Astrocyte of the spinal cord (primary cell): Measurements from ENCODE around the gene CLCN7.

Experiments
- DNase-seq: peaks from one replicate; pipeline ENCODE4 v3.0.0; 2011; ENCODE audit warnings: low read depth, low spot score
- H3K4me3 ChIP-seq: 2 replicates; pipeline ENCODE4 v1.5.1; 2011; ENCODE audit warnings: low read depth, mild to moderate bottlenecking, low read length, moderate library complexity
- CTCF ChIP-seq: IDR thresholded peaks from 2 replicates; pipeline ENCODE4 v1.5.1; 2012; ENCODE audit warnings: low read depth, mild to moderate bottlenecking, low read length, inconsistent platforms
- in situ Hi-C: cut with HindIII; loops from 2 replicates; pipeline ENCODE4 v1.10.0; 2017; ENCODE audit warnings: low sequenced_read_pairs

CLCN7 gene

GRCh38 chr16:1435921-1436697 is 38.7 kb downstream of the CLCN7 start:
- DNase-seq: no peak
- in situ Hi-C loops: no loop called here
- H3K4me3 ChIP-seq: no peak overlapping the region
- no peak for TF ChIP-seq CTCF

DNA sequence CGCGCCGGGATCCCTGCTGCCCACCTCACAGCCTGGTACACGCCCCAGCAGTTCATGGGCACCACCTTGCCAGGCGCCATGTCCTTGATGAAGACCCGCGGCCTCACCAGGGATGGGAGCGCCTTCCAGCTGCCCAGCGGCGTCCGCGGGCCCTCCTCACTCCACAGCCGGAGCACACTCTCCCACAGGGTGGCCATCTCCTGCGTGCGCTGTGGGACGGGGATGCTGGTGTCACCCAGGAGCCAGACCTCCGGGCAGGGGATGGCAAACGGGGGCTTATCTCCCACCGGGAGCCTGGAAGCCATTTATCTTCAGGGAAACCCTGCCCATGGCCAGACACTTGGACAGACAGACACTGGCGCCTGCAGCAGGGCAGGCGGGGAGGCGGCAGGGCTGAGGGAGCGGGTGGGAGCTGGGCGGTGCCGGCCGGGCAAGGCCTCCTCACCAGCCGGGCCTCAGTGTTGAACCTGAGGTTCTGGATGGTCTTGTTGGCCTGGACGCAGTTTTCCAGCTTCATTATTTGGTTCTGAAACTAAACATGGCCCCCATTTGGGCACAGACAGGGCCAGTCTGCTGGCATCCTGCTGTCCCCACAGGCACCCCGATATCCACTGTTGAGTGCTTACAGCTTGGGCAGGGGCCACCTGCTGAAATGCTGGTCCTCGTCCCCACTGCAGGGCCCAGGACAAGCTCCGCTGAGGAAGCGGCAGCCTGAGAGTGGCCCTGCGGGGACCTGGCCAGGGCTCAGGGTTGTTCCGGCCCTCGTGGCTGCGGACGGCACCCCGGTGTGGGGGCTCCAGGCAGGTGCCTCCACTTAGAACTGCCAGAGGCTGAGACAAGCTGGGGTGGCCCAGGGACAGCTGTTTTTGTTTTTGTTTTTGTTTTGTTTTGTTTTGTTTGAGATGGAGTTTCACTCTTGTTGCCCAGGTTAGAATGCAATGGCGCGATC is 39.9 kb downstream of the CLCN7 start:
- DNase-seq: no peak
- no peak for TF ChIP-seq CTCF
- H3K4me3 ChIP-seq: no peak overlapping the region
- in situ Hi-C loops: no loop called here

DNA sequence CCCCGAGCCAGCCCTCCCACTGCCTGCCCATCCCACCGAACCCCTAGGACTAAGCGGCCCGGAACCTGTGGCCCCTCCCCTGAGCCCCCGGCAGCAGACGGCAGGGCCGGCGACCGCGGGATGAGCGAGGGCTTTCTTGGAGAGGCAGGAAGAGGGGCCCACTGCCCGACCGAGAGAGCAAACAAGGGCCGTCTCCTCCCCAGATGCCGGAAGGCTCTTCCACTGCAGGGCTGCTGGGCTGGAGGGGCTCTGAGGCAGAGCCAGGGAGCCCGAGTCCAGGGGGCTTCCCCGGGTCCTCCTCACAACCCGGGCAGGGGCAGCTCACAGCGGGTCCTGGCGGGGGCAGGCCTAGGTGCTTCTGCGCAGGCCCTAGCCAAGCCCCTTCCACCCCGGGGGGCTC is 41.1 kb downstream of the CLCN7 start:
- no peak for TF ChIP-seq CTCF
- no peak for DNase-seq
- no peak overlapping the region for H3K4me3 ChIP-seq
- in situ Hi-C loops: no loop called here

- no peak for TF ChIP-seq CTCF
- no peak overlapping the region for H3K4me3 ChIP-seq
- no peak for DNase-seq
- in situ Hi-C loops: no loop called here
These were observed 41.6 kb downstream of the CLCN7 start for GRCh38 chr16:1433263-1433560.

- TF ChIP-seq CTCF: no peak
- no peak for DNase-seq
- H3K4me3 ChIP-seq: no peak overlapping the region
- in situ Hi-C loops: no loop called here
These were observed 42.2 kb downstream of the CLCN7 start for GRCh38 chr16:1432388-1433262.
